ENCODE results near the gene NFAT5. TPM values are rescaled to one million over a fixed set of nuclear protein-coding genes. Genes with fewer than 3 reads are reported as not detected.

NFAT5 gene
- total RNA-seq, 1 experiment from 2014 or later, result 34.8 TPM

GRCh38 chr16:69561901-69562300 lies 3.9 kb upstream of the NFAT5 start:
- DNase-seq (ENCODE audit: low spot score), result no peak
- Histone ChIP-seq H3K4me1 (ENCODE audit: insufficient read depth, low read length, poor library complexity, severe bottlenecking) (peaks cover 12% of the 10 kb centered on the region), H3K27ac (ENCODE audit: low read depth, low read length, poor library complexity, severe bottlenecking) (no peak overlapping the region), H3K4me3 (ENCODE audit: low read depth, low read length, poor library complexity, severe bottlenecking) (no peak overlapping the region), H3K27me3 (replicated peaks; ENCODE audit: insufficient read depth, low read depth, low read length, poor library complexity) (no peaks in the 10 kb centered on the region), H3K9me3 (ENCODE audit: low read depth, low read length, poor library complexity, severe bottlenecking) (no peaks in the 10 kb centered on the region), H3K36me3 (ENCODE audit: insufficient read depth, low read length, poor library complexity, severe bottlenecking) (no peaks in the 10 kb centered on the region)
- TF ChIP-seq EZH2 (IDR thresholded peaks at IDR 0.05; ENCODE audit: borderline replicate concordance, low read depth, low read length, poor library complexity, severe bottlenecking) (no peak), CTCF (conservative IDR thresholded peaks at IDR 0.05; ENCODE audit: low read depth, low read length) (no peak)
- BruUV-seq (replicated peaks), result no TSS peak
- ChIA-PET CTCF (no interaction called here), POLR2A (ENCODE audit: low non-redundant PET) (no interaction called here)
- intact Hi-C loops (cut with micrococcal nuclease; ENCODE audit: unreplicated experiment), result no loop called here

DNA sequence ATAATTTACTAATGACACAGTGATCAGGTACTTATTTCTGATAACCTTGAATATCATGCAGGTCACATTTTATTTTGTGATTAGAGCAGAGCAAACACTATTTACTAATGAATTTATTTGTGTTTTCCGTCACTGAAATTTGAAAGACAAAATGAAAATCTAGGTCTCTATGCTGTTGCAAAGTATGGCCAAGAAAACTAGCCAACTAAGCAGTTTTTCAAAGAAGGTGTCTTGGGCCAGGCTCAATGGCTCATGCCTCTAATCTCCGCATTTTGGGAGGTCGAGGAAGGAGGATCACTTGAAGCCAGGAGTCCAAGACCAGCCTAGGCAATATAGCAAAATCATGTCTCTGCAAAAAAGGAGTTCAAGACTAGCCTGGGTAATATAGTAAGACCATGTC lies 3.0 kb upstream of the NFAT5 start:
- H3K36me3 ChIP-seq (ENCODE audit: insufficient read depth, low read length, poor library complexity, severe bottlenecking), result no peaks in the 10 kb centered on the region
- CTCF ChIA-PET, result no interaction called here
- H3K4me3 ChIP-seq (ENCODE audit: low read depth, low read length, poor library complexity, severe bottlenecking), result no peak overlapping the region
- no peak for DNase-seq (ENCODE audit: low spot score)
- no peaks in the 10 kb centered on the region for H3K9me3 ChIP-seq (ENCODE audit: low read depth, low read length, poor library complexity, severe bottlenecking)
- BruUV-seq (replicated peaks), result no TSS peak
- no peaks in the 10 kb centered on the region for H3K27me3 ChIP-seq (replicated peaks; ENCODE audit: insufficient read depth, low read depth, low read length, poor library complexity)
- intact Hi-C loops (cut with micrococcal nuclease; ENCODE audit: unreplicated experiment), result no loop called here
- TF ChIP-seq EZH2 (IDR thresholded peaks at IDR 0.05; ENCODE audit: borderline replicate concordance, low read depth, low read length, poor library complexity, severe bottlenecking) (no peak), CTCF (conservative IDR thresholded peaks at IDR 0.05; ENCODE audit: low read depth, low read length) (no peak)
- peaks cover 17% of the 10 kb centered on the region for H3K4me1 ChIP-seq (ENCODE audit: insufficient read depth, low read length, poor library complexity, severe bottlenecking)
- no peak overlapping the region for H3K27ac ChIP-seq (ENCODE audit: low read depth, low read length, poor library complexity, severe bottlenecking)
- POLR2A ChIA-PET (ENCODE audit: low non-redundant PET), result no interaction called here

GRCh38 chr16:69563605-69564580 lies 1.9 kb upstream of the NFAT5 start:
- BruUV-seq (replicated peaks), result no TSS peak
- Histone ChIP-seq H3K4me3 (ENCODE audit: low read depth, low read length, poor library complexity, severe bottlenecking) (no peak overlapping the region), H3K9me3 (ENCODE audit: low read depth, low read length, poor library complexity, severe bottlenecking) (no peaks in the 10 kb centered on the region), H3K27me3 (replicated peaks; ENCODE audit: insufficient read depth, low read depth, low read length, poor library complexity) (no peaks in the 10 kb centered on the region), H3K27ac (ENCODE audit: low read depth, low read length, poor library complexity, severe bottlenecking) (no peak overlapping the region), H3K36me3 (ENCODE audit: insufficient read depth, low read length, poor library complexity, severe bottlenecking) (no peaks in the 10 kb centered on the region), H3K4me1 (ENCODE audit: insufficient read depth, low read length, poor library complexity, severe bottlenecking) (peaks cover 28% of the 10 kb centered on the region)
- intact Hi-C loops (cut with micrococcal nuclease; ENCODE audit: unreplicated experiment), result loop anchor here (2.0 kb wide), 1 partner anchor 167 kb away; no protein-coding TSS in a partner anchor
- CTCF ChIA-PET, result no interaction called here
- TF ChIP-seq CTCF (conservative IDR thresholded peaks at IDR 0.05; ENCODE audit: low read depth, low read length) (no peak), EZH2 (IDR thresholded peaks at IDR 0.05; ENCODE audit: borderline replicate concordance, low read depth, low read length, poor library complexity, severe bottlenecking) (no peak)
- peak; percentile 44 for DNase-seq (ENCODE audit: low spot score)
- POLR2A ChIA-PET (ENCODE audit: low non-redundant PET), result interaction anchor here (0.6 kb wide), 1 partner anchor 954 kb away, joined by 7 read pairs; no protein-coding TSS in a partner anchor

All from A673 (cell line).